HK-2 (cell line): ENCODE results near the gene ZSCAN4.

Source experiments
- DNase-seq: peaks from one replicate; pipeline ENCODE4 v3.0.0-alpha.2; 2018; ENCODE audit not compliant: unreplicated experiment

The ZSCAN4 gene

GRCh38 chr19:57668635-57669034, at the start of gene ZSCAN4:
ZSCAN4 (plus strand) TSS chr19:57668935; CDS start chr19:57676146, 7,211 bp downstream.
- DNase-seq: no peak

- DNase-seq: no peak
These were observed 47.9 kb upstream of the ZSCAN4 start for GRCh38 chr19:57620673-57621348.

GRCh38 chr19:57623091-57623490, 45.6 kb upstream of the ZSCAN4 start:
- no peak for DNase-seq

- peak; percentile 93 for DNase-seq
These were observed 35.5 kb upstream of the ZSCAN4 start, which contains the start of gene ZNF211 for GRCh38 chr19:57632987-57633831. ZNF211 (plus strand) TSS chr19:57633168; CDS start chr19:57633347, 179 bp downstream.

- no peak for DNase-seq
These were observed 35.0 kb upstream of the ZSCAN4 start for GRCh38 chr19:57633832-57634131.

GRCh38 chr19:57637379-57637778, 31.4 kb upstream of the ZSCAN4 start:
- DNase-seq: no peak

- no peak for DNase-seq
These were observed 27.0 kb upstream of the ZSCAN4 start for GRCh38 chr19:57641715-57642234.

- no peak for DNase-seq
These were observed 26.2 kb upstream of the ZSCAN4 start for GRCh38 chr19:57642396-57643046.

GRCh38 chr19:57643734-57644133, 25.0 kb upstream of the ZSCAN4 start:
- DNase-seq: no peak

- no peak for DNase-seq
These were observed 20.3 kb upstream of the ZSCAN4 start for GRCh38 chr19:57648331-57649003.

GRCh38 chr19:57651654-57651996, 17.1 kb upstream of the ZSCAN4 start:
- DNase-seq: no peak

- DNase-seq: no peak
These were observed 15.0 kb upstream of the ZSCAN4 start for GRCh38 chr19:57653689-57654088.

GRCh38 chr19:57655443-57655842, 13.3 kb upstream of the ZSCAN4 start:
- no peak for DNase-seq

GRCh38 chr19:57656346-57656745, 12.4 kb upstream of the ZSCAN4 start:
- no peak for DNase-seq

- peak; percentile 70 for DNase-seq
These were observed 4.2 kb upstream of the ZSCAN4 start for GRCh38 chr19:57664269-57665127.

- no peak for DNase-seq
These were observed 3.4 kb upstream of the ZSCAN4 start for GRCh38 chr19:57665261-57665806.

- no peak for DNase-seq
These were observed 1.5 kb upstream of the ZSCAN4 start for GRCh38 chr19:57667228-57667627.

GRCh38 chr19:57671124-57671895, 2.6 kb downstream of the ZSCAN4 start:
- DNase-seq: no peak

- DNase-seq: no peak
These were observed 3.7 kb downstream of the ZSCAN4 start for GRCh38 chr19:57672466-57672865.

GRCh38 chr19:57675881-57676280, 7.1 kb downstream of the ZSCAN4 start:
- no peak for DNase-seq
